Measurements from ENCODE around the gene CYP27B1. TPM values are rescaled to one million over a fixed set of nuclear protein-coding genes. Genes with fewer than 3 reads are reported as not detected.

Gene CYP27B1
- total and polyA plus RNA-seq, 2 donors (not counting 3 experiments of a cell fraction or from before 2014, with no cell fraction given): 0.62 to 2.7 TPM

DNA sequence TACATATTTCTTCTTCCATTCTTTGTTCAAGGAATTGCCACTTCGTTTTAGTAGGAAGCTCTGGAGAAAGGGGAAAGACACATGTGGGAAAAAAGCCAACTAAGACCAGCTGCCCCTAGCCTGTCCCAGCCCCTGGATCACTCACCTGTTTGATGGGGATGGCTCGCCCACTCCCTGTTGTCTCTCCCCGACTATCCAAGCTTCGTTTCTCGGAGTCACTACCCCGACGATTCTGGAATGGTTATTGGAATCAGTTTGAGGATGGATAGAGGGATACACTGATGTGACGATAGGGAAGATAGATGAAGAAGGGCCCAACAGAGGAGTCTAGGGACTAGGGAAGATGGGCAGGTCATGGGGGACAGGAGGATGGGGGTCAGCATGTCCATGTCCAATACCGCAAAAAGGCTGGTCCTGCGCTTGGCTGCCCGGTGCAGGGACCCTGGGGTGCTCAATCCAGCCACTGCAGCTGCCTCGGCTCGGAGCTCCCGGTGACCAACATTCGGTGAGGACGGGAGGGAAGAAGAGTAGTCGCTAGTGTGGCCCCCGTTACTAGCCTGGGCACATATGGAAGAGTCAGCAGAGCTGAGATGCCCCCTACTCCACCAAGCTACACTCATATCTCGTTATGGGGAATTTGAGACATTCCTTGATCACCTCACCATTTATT is 35.3 kb downstream of the CYP27B1 start:
- Histone ChIP-seq H2AFZ (ENCODE audit: low read depth, low read length) (no peak overlapping the region), H3K9ac (replicated peaks; ENCODE audit: extremely low read depth, insufficient read depth, low read length) (no peak overlapping the region), H3K27me3 (ENCODE audit: control insufficient read depth in 2 of 2, insufficient read depth in 2 of 2, low read length in 2 of 2) (peaks cover 43 to 51% of the 10 kb centered on the region in 2 experiments), H3K79me2 (ENCODE audit: control insufficient read depth, insufficient read depth, low read length) (no peaks in the 10 kb centered on the region), H3K36me3 (ENCODE audit: control insufficient read depth in 2 of 2, extremely low read depth in 1 of 2, insufficient read depth in 2 of 2, low read length in 2 of 2) (no peaks in the 10 kb centered on the region), H3K9me3 (replicated peaks; ENCODE audit: control insufficient read depth, insufficient read depth, low read length) (no peaks in the 10 kb centered on the region), H4K20me1 (replicated peaks; ENCODE audit: control insufficient read depth, extremely low read depth, insufficient read depth, low read length) (no peaks in the 10 kb centered on the region), H3K9me1 (replicated peaks; ENCODE audit: control insufficient read depth, extremely low read depth, insufficient read depth, low read length) (no peaks in the 10 kb centered on the region), H3K4me3 (replicated peaks in 1 of 3; ENCODE audit: insufficient read depth in 1 of 3, low read depth in 1 of 3, low read length in 3 of 3) (no peak overlapping the region), H3K4me1 (ENCODE audit: control insufficient read depth, extremely low read depth, insufficient read depth, low read length) (peaks cover 5% of the 10 kb centered on the region), H3K27ac (ENCODE audit: insufficient read depth, low read depth, low read length) (no peak overlapping the region), H3K4me2 (ENCODE audit: insufficient read depth, low read length) (no peak overlapping the region)
- intact Hi-C loops (cut with micrococcal nuclease): no loop called here
- dilution Hi-C loops (cut with MboI; ENCODE audit: extremely low pct_ligation_motif_present, low sequenced_read_pairs): no loop called here
- POLR2A ChIA-PET: no interaction called here
- no peak for DNase-seq (ENCODE audit: low read depth, low spot score)
- CTCF ChIA-PET: no interaction called here
- no peak for TF ChIP-seq MAX (IDR thresholded peaks at IDR 0.05; ENCODE audit: insufficient read depth, insufficient read length)
- TF ChIP-seq MYC (IDR thresholded peaks at IDR 0.05; ENCODE audit: low read depth, low read length): no peak
- TF ChIP-seq EZH2 (IDR thresholded peaks at IDR 0.05; ENCODE audit: borderline replicate concordance, low read depth, low read length, severe bottlenecking): no peak
- TF ChIP-seq POLR2AphosphoS5 (IDR thresholded peaks at IDR 0.05; ENCODE audit: insufficient read depth, low read depth, low read length): no peak
- no peak for TF ChIP-seq FOS (IDR thresholded peaks at IDR 0.05; ENCODE audit: borderline replicate concordance, insufficient read depth, low read length)
- no peak for TF ChIP-seq JUN (IDR thresholded peaks at IDR 0.05; ENCODE audit: borderline replicate concordance, insufficient read depth, insufficient read length, low read depth)
- TF ChIP-seq GATA2 (IDR thresholded peaks at IDR 0.05; ENCODE audit: insufficient read depth, insufficient read length, low read depth, low read length): no peak
- no peak for TF ChIP-seq POLR2A (IDR thresholded peaks at IDR 0.05; ENCODE audit: low read depth, low read length)
- no peak for TF ChIP-seq CTCF (IDR thresholded peaks at IDR 0.05; ENCODE audit: extremely low read depth in 1 of 2, insufficient read depth in 1 of 2, low read depth in 1 of 2, low read length in 2 of 2)
- FAIRE-seq: no peak
- BruUV-seq (replicated peaks): no TSS peak

Data from endothelial cell of umbilical vein (primary cell).